ENCODE results near the gene GARIN1A.

DNA sequence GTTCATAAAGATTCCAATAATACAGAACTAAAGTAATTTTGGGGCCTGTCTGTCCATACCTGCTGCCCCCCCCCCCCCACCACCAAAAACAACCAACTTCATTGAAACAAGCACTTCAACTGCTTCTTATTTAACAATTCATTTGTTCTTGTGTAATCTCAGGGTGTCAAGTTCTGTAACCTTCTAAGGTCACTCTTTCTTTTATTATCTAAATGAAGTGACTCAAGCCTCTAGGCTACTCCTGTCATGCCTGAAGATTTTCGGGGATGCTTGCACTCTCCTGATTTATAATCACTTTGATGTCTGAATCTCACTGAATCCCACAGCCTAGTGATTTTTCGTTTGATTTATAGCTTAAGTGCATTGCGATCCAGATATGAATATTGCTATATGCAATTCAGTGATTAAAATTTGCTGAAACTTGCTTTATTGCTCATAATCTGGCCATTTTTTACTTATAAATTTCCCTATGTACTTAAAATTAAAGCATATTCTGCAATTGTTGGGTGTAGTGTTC is 27.2 kb downstream of the GARIN1A start:
- no peak for TF ChIP-seq EZH2phosphoT487 (IDR thresholded peaks at IDR 0.05; ENCODE audit: borderline replicate concordance, low read depth, low read length)
- TF ChIP-seq, protein P1, sequence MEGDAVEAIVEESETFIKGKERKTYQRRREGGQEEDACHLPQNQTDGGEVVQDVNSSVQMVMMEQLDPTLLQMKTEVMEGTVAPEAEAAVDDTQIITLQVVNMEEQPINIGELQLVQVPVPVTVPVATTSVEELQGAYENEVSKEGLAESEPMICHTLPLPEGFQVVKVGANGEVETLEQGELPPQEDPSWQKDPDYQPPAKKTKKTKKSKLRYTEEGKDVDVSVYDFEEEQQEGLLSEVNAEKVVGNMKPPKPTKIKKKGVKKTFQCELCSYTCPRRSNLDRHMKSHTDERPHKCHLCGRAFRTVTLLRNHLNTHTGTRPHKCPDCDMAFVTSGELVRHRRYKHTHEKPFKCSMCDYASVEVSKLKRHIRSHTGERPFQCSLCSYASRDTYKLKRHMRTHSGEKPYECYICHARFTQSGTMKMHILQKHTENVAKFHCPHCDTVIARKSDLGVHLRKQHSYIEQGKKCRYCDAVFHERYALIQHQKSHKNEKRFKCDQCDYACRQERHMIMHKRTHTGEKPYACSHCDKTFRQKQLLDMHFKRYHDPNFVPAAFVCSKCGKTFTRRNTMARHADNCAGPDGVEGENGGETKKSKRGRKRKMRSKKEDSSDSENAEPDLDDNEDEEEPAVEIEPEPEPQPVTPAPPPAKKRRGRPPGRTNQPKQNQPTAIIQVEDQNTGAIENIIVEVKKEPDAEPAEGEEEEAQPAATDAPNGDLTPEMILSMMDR (conservative IDR thresholded peaks at IDR 0.05; ENCODE audit: low read length): no peak

Data from OCI-LY7 (cell line).